Cardiac fibroblast (primary cell): Measurements from ENCODE around the gene FADS6.
A peak's percentile ranks its signal among the peaks of the same experiment; 100 is the strongest.

Source experiments
- DNase-seq, 2 donors: peaks; one replicate each; pipeline versions ENCODE4 v3.0.0 to v3.0.0-alpha.2; 2010; ENCODE audit warnings: low read depth in 2 of 2
- H3K4me3 ChIP-seq, 2 donors: replicated peaks in 1 of 2; 1 replicate in 1 of 2; 2 replicates in 1 of 2; pipeline ENCODE4 v1.5.1; 2011; ENCODE audit warnings: low read depth in 2 of 2, low read length in 2 of 2, mild to moderate bottlenecking in 2 of 2, moderate library complexity in 1 of 2
- TF ChIP-seq, protein P1 (sequence below): IDR thresholded peaks from one replicate; pipeline ENCODE4 v1.5.1; 2011; ENCODE audit warnings: low read depth, mild to moderate bottlenecking, low read length, inconsistent platforms

FADS6 gene

DNA sequence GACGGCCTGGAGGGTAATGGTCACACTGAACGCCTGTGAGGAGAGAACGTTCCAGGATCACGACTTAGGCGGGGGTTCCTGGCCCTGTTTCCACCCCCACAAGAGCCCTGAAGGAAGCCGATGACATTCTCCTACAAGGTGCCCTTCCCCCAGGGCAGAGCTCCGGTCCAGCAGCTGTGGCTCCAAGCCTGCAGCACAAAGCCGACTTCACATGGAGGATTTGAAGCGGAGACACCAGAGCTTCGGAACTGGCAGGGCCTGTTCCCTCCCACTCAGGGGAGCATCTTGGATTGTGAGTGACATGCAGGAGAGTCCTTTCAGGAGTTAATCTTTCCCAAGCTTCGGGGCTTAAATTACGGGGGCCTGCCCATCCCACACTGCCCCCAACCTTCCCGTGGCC, 5.0 kb downstream of the FADS6 start:
- no peak overlapping the region for H3K4me3 ChIP-seq
- TF ChIP-seq, protein P1, sequence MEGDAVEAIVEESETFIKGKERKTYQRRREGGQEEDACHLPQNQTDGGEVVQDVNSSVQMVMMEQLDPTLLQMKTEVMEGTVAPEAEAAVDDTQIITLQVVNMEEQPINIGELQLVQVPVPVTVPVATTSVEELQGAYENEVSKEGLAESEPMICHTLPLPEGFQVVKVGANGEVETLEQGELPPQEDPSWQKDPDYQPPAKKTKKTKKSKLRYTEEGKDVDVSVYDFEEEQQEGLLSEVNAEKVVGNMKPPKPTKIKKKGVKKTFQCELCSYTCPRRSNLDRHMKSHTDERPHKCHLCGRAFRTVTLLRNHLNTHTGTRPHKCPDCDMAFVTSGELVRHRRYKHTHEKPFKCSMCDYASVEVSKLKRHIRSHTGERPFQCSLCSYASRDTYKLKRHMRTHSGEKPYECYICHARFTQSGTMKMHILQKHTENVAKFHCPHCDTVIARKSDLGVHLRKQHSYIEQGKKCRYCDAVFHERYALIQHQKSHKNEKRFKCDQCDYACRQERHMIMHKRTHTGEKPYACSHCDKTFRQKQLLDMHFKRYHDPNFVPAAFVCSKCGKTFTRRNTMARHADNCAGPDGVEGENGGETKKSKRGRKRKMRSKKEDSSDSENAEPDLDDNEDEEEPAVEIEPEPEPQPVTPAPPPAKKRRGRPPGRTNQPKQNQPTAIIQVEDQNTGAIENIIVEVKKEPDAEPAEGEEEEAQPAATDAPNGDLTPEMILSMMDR = no peak
- no peak for DNase-seq

DNA sequence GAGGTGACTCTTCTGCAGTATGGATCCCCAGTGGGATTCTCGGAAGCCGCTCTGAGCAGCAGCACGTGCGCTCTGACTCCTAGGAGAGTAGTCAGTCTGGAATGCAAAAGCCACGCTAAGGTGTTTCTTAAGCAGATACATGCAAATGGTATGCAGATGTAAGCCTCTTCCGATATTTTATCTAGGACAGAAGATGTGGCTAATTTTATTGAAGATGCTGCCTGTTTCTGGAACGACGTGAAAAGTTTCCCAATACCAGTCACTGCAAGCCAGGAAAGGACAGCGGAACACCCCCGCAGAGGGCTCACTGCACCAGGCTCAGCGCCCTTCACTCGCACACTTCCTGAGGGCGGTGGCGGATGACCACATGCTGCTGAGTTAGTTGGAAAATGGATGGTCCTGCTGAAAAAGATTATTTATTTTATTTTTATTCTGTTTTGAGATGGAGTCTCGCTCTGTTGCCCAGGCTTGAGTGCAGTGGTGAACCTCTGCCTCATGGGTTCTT, 10.1 kb downstream of the FADS6 start:
- TF ChIP-seq, protein P1 = no peak
- peak in 1 of 2 donors; percentile 47 for DNase-seq
- no peak overlapping the region for H3K4me3 ChIP-seq

DNA sequence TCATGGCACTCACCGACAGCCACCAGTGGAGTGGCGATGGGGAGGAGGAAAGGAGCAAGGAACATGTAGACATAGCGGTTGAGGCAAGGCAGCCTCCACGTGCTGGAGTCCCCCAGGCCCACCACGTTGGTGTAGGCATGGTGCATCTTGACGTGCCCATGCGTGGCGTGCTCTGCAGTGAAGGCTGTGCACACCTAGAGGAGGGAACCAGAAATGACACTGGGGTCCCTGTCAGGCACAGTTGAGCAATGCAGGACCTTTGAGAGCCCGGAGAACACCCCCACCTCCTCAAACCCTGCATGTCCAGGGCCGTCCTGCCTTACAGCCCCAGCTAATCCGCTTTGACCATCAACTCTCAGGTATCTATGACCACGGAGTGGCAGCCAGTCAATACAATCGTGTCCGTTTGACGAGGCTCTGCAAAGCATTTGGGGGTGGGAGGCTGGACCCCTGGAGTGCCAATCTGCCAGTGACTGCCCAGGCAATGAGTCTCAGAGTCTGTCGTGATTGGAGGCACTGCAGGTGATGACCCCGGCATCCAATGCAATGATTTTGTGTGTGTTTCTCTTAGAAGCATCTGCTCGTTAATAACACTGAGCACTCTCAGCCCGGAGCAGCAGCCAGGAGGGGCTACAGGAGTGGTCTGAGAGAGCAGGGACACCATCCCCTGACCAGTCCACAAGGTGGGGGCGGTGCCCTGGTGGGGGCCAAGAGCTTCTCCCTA, 10.8 kb downstream of the FADS6 start:
- no peak for DNase-seq
- H3K4me3 ChIP-seq = no peak overlapping the region
- TF ChIP-seq, protein P1 = no peak

DNA sequence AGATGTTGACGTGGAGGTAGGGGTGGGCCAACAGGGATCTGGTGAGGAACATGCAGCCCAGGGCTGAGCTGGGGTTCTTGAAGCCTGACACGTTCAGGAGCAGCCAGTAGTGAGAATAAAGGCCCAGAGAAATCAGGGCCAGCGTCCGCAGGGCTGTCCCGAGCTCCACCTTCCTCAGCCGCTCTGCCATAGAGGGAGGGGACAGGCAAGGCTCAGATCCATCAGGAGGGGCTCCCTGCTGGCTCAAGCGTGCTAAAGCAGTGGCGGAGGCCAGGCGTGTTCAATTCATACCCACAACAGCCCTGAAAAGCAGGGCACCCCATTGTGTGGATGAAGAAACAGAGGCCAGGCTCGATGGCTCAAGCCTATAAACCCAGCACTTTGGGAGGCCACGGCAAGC, 12.4 kb downstream of the FADS6 start:
- no peak for DNase-seq
- no peak overlapping the region for H3K4me3 ChIP-seq
- TF ChIP-seq, protein P1 = no peak

DNA sequence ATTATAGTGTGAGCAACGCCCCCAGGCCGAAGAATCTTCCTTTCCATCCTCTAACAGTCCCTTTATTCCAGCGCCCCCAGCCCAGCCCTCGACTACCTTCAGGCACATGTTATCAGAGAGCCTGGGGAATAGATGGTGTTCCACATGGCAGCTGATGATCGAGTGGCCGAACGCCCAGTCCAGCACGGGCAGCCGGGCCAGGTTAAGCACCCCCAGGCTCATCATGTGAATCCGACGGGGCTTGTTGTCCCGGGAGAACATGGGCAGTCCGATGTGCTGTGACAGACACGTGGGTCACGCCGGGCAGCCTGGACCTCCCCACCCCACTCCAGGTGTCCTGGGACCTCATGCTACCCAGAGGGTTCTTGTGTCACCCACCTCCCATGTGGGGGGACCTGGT, 14.1 kb downstream of the FADS6 start:
- TF ChIP-seq, protein P1 = no peak
- no peak for DNase-seq
- H3K4me3 ChIP-seq = no peak overlapping the region

DNA sequence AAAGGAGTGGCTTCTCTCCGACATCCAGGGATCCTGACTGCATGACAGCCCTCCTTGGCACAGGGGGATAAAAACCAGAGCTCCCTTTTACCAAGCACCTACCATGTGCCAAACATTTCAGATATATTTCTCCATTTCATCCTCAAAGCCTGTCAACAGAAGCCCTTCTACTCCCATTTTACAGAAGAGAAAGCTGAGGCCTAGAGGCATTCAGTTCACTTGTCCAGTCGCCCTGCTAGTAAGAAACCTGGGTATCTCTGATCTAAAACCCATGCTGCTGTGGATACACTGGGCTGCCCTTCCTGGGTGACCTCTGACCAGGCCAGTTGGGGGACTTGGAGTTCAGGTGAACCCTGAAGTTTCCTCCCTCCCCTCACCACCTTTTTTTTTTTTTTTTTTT, 14.8 kb downstream of the FADS6 start:
- H3K4me3 ChIP-seq = no peak overlapping the region
- TF ChIP-seq, protein P1 = no peak
- DNase-seq = no peak
